ENCODE measurements around the gene CLDND2.

DNA sequence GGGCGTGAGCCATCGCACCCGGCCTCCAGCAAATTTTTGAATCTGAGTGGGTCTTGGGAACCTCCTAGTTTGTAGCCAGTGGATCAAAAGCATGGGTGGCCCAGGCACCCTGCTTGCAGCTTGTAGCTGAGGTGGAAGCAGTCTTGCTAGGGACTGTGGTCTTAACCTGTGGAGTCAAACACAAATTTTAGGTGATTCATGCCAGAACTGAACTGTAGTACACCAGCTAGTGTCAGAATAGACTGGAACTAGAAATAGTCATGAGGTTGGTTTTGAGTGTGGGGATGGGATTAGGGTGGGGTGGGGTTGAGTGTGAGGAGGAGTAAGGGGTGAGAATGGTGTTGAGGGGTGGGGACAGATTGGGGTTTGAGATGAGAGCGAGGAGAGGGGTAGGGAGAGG, 13.2 kb upstream of the CLDND2 start:
- TF ChIP-seq, protein P1, sequence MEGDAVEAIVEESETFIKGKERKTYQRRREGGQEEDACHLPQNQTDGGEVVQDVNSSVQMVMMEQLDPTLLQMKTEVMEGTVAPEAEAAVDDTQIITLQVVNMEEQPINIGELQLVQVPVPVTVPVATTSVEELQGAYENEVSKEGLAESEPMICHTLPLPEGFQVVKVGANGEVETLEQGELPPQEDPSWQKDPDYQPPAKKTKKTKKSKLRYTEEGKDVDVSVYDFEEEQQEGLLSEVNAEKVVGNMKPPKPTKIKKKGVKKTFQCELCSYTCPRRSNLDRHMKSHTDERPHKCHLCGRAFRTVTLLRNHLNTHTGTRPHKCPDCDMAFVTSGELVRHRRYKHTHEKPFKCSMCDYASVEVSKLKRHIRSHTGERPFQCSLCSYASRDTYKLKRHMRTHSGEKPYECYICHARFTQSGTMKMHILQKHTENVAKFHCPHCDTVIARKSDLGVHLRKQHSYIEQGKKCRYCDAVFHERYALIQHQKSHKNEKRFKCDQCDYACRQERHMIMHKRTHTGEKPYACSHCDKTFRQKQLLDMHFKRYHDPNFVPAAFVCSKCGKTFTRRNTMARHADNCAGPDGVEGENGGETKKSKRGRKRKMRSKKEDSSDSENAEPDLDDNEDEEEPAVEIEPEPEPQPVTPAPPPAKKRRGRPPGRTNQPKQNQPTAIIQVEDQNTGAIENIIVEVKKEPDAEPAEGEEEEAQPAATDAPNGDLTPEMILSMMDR (IDR thresholded peaks at IDR 0.05; ENCODE audit: poor library complexity), result no peak
- TF ChIP-seq EZH2 (IDR thresholded peaks at IDR 0.05; ENCODE audit: borderline replicate concordance), result no peak
- TF ChIP-seq EZH2phosphoT487 (IDR thresholded peaks at IDR 0.05; ENCODE audit: low read depth, severe bottlenecking, unreplicated experiment), result no peak

Data from hepatocyte (in vitro differentiated cells).